GM19238 (cell line): ENCODE data around the gene IQSEC3.
"Not testable (repeated sequence)": the region's sequence is repeated elsewhere in the genome, so short reads cannot be mapped to it uniquely, and the experiment has no call there.

ENCODE experiments used
- DNase-seq: peaks from one replicate; pipeline ENCODE4 v3.0.0; 2011; ENCODE audit warnings: low spot score; ENCODE audit not compliant: insufficient read length

IQSEC3 gene

GRCh38 chr12:52902-53734 is 13.4 kb upstream of the IQSEC3 start:
- DNase-seq: not testable (repeated sequence)

DNA sequence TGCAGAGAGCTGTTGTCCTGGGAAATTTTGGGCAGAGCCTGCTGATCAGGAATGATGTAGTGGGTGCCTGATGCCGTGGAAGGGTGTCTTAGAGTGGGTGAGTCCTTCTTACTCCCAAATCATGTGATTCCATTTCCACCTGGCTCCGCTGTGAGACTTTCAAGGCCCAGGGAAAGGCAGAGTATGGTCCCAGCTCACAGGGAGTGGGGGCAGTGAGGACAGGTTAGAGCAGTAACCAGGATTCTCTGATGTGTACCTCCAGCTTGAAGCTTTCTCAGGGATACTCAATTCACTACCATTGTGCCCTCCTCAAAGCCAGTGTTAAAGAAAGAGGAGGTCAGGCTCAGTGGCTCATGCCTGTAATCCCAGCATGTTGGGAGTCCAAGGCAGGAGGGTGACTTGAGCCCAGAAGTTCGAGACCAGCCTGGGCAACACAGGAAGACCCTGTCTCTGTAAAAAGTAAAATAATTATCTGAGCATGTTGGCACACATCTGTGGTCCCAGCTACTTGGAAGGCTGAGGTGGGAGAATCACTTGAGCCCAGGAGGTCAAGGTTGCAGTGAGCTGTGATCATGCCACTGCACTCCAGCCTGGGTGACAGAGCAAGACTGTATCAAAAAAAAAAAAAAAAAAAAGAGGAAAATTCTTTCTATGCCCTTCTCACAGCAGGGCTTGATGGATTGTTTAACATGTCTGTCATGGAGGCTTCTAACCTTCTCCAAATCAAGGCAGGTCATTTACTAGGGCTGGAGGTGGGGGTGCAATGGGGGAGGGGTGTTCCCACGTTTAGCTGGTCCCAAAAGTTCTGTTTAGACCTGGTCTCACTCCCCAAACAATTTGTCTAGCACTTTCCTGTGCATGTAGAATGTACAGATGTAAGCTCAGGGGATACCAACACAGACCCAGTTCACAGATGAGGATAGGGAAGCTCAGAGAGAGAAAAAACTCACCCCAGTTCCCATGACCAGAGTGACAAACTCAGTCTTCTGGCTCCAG is 12.5 kb upstream of the IQSEC3 start:
- no peak for DNase-seq

DNA sequence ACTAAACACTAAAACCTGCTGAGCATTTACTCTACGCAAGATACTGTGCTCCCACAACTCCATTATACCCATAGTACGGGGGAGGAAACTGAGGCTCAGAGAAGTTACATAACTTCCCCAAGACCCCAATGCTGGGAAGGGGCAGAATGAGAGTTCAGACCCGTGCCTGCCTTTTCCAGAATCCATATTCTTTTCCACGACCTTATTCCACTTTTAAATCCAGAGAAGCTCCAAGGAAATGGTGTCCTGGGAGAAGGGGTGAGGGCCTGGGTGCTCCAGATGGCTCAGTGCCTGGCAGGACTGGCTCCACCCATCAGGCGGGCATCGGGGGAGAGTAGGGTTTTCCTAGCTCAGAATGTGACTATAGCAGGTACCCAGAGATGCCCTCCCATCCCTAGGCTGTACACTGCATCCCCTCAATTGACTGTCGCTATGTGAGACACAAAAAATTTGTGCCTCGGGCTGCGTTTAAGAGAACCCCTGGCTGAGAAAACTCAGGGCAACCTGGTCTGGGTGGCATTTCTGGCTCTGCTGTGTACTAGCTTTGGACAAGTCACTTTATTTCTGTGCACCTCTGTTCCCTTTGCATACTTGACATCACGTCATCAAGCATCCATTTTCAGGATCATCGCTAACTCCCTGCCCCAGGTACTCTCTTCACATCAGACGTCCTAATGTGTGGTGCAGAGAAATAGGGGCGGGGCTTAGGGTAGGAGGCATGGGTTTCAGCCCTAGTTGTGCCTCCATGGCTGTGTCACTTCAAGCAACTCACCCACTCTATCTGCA is 11.6 kb upstream of the IQSEC3 start:
- DNase-seq: no peak

DNA sequence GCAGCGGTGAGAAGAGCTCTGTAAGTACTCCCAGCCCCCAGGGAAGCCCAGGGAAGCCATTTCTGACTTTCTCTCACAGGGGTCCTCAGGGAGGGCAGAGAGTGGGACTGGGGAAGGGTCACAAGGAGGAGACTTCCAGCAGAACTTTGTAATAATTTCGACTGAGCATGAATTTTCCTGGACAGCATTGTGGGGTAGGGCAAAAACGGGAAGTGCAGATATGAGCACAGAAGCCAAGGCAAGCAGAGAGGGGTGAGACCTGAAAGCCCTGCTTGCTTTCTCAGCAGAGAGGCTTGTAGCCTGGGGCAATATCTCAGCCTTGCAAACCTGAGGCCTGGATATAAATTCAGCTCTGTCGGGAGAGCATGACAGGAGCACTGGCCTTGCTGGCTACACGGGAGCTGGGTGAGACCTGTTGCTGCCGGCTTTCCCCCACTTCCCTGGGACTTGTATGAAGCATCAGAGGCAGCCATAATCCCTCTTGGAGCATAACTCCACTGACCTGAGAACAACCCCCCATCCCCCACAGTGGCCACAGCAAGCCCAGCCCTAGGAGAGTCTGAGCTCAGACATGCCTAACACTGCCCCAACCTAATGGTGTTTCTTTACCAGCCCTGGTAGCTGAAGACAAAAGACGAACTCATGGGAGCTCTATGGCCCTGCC is 9.8 kb upstream of the IQSEC3 start:
- no peak for DNase-seq

DNA sequence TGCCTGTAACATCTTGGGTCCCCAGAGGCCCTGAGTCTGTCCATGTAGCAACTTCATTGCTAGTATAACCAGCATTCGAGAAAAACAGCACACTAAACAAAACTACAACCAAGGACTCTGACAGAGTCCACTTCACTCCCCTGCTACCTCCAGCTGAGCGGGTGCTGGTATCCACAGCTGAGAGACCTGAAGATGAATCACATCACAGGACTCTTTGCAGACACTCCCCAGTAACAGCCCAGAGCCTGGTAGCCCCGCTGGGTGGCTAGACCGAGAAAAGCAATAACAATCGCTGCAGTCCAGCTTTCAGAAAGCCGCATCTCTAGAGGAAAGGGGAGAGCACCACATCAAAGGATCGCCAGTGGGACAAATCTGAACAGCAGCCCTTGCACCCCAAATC is 9.0 kb upstream of the IQSEC3 start:
- DNase-seq: no peak

GRCh38 chr12:58832-59231 is 7.7 kb upstream of the IQSEC3 start:
- no peak for DNase-seq

- DNase-seq: not testable (repeated sequence)
These were observed 4.7 kb upstream of the IQSEC3 start for GRCh38 chr12:61845-62244.

- DNase-seq: not testable (repeated sequence)
These were observed 990 bp upstream of the IQSEC3 start for GRCh38 chr12:65491-66063.

DNA sequence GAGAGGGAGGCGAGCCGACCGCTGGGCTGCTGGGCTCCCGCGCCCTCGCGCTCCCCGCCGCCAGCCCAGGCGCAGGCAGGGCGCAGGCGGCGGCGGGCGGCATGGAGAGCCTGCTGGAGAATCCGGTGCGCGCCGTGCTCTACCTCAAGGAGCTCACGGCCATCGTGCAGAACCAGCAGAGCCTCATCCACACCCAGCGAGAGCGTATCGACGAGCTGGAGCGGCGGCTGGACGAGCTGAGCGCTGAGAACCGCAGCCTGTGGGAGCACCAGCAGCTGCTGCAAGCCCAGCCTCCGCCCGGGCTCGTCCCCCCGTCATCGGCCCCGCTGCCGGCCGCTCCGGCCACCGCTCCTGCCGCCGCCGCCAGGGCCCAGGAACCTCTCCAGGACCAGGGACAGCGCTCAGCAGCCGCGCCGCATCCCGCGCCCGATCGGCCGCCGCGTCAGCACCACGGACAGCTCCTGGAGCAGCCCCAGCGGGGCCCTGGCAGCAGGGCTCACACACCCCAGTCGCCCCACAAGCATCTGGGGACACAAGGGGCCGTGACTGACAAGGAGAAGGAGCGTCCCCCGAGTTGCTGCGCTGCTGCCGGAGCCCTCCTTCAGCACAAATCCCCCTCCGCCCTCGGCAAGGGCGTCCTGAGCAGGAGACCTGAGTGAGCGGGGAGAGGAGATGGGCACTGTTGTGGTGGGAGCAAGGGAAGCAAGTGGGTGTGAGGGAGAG is 376 bp downstream of the IQSEC3 start:
- not testable (repeated sequence) for DNase-seq

DNA sequence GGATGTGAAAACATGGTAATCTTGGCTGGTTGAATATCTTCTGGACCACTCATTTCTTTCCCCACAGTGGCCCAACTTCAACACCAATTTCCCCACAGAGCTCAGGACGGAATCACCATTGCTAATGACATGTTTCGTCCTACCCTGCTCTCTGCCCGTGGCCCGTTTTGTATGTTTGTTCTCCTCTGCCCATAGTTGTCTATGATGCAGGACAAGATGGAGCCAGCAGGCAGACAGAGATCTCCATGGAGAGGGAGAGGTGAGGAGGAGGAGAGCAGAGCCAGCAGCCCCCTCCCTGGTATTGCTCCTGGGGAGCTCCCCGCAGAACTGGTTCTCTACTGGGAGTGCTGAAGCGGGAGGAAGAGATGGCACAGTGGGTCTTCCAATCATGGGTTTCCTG is 3.1 kb downstream of the IQSEC3 start:
- not testable (repeated sequence) for DNase-seq

DNA sequence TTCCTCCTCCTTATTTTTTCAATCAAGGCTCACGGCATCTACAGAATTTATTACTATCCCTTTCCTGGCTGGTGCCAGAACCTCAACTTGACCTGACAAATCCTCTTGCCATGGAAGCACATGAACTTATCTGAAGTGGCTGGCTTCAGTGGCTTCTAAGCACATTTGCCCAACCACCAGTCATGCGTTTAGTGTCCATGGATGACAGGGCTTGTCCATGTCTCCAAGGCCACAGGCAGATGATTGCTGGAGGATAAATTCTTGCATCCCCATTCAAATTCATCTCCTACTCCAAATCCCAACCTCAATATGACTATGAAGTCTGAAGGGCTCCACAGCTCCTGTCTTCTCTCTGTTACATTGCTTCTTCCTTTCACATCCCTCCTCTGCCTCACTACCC is 4.0 kb downstream of the IQSEC3 start:
- DNase-seq: not testable (repeated sequence)

DNA sequence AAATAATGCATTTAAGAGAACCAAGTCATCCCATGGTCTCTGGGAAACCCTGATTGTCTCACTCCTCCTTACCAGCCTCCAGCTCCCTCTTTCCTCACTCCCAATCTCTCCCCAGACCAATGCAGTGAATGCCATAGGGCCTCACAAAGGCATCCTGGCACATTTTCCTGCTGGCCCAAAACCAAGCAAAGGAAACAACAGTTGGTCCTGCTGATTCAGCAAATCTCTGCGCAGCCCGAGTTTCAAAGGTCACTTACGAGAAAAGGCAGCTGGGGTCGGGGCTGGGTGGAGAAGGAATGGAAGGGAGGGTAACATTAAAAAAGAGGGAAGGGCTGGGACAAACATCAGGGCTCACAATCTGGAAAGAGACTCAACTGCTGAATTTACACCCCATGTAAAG is 5.5 kb downstream of the IQSEC3 start:
- DNase-seq: not testable (repeated sequence)

DNA sequence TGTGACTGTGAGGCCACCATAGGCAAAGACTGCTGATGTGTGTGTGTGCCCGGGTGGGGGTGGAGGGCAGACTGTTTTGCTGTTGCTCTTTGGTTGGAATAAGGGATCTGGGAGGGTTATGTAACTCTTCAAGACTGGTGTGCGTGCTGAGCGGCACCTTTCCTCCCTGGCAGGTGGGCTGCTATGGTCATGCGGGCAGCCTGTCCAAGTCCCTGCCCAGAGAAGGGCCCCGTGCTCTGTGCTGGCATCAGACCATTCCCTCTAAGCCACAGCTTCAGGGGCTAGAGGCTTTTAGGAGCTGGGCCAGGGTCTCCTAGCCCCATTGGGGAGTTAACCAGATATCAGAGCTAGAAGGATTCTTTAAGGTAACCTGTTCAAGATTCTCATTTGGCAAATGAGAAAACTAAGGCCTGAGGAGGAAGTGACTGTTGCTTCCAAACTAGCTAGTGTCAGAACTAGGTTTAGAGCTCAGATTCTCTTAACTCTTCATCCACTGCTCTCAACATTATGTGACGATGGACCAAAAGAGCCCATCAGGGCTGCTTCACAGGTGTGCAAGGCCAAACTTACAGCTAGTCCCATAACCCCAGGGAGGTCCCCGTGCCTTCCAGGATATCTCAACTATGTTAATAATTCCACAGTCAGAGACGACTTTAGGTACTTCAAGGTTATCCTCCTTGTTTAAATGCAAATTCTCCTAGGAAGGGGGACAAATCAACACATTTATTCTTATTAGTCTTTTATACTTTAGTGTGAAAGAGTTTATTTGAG is 8.0 kb downstream of the IQSEC3 start:
- DNase-seq: not testable (repeated sequence)

DNA sequence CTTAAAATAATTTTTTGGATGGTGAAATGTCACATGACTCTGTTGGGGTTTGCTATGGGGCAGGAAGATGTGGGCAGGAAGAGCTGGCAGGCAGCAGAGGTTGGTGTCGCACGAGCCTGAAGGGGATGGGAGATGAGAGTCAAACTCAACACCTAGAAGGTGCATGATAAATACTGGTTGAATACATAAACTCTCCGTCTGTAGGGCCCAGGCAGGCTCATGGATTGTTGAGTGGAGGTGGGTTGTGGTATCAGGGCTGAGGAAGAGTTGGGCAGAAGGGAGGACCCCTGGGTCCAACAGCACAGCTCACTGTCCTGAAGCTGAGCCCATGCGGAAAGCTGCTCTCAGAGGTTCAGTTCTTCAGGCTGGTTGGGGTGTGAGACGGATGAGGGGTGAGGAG is 9.0 kb downstream of the IQSEC3 start:
- not testable (repeated sequence) for DNase-seq

DNA sequence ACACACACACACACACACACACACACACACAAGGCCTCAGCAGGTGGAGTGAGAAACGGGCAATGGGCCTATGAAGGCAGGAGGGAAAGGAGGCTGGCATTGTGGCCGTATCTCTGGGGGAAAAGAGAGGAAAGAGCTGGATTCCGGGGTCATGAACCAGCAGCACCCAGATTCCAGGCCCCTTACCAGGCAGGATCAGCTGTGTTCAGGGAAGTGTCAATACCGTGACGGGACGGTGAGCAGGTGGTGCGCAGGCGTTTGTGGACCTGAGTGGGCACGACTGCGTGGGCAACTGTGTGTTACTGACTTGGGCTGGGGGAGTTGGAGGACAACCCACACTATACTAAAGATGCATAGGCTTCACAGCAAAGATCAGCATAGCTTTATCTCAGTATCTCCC is 9.5 kb downstream of the IQSEC3 start:
- DNase-seq: not testable (repeated sequence)

DNA sequence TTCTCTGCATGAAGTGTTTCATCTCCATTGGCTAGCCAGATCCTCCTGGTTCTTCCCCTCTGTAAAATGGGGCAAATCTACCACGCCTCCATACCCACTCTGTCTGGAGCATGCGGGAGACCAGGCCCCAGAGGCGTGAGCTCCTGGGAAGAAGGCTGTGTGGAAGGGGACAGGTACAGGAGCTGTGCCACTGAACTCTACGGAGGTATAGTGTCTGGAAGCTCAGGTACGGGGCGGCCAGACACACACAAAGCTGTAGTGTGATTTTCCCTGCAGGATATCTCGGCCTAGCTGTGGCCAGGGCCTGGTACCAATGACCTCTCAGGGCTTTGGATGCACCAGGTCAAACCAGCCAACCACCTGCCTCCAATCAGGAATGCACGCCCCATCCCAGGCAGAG is 10.0 kb downstream of the IQSEC3 start:
- not testable (repeated sequence) for DNase-seq

DNA sequence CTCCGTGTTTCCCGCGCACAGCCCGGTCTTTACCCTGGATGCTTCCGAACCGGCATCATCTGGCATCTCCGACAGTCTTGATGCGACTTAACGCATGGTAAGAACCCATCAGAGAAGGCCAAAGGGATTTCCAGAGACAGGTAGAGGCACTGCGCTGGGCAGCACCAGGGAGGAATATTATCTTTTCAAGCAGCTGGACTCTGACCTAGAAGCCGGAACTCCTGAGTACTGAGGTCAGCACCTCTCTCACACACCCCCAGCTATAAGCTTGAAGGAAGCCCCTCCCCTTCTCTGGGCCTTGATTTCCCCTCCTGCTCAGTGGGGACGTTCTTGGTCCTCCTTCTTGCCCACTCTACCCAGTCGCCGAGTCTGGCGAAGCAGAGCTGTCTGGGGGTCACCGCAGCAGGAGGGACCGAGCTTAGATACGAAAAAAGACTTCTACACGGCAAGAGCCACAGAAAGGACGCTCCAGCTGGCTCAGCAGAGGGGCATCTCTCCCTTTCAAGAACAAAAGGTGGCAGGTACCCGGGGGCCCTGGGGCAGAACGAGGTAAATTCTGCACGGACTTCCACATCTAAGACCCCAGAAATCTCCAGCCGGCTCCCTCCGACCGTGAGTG is 10.6 kb downstream of the IQSEC3 start:
- DNase-seq: not testable (repeated sequence)

DNA sequence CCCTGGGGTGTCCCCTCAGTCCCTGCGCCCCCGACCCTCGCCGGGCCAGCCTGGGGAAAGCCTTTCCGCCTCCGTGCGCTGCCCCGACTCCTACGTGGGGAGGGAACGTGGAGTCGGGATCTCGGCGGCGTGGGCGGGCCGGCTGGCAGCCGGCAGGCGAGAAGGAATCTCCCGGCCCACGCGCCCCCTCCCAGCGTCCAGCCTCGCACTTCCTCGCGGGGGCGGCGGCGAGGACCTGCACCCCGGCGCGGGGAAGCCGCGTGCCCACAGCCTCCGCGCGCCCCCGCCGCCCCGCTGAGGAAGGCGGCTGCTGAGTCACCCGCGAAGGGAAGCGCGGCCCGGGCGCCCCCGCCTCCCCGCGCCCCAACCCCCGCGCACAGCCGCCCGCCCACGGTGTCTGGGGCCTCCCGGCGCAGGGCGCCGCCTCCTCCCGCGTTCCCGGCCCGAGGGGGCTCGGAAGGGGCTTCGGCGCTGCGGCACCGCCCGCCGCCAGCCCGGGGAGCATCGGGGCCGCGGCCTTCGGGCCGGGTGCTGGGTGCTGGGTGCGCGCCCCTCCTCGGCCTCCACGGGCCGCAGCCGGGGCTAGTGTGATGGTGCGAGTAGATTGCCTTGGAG is 11.3 kb downstream of the IQSEC3 start:
- not testable (repeated sequence) for DNase-seq
